ENCODE data around the gene LACTBL1.
A peak's percentile ranks its signal among the peaks of the same experiment; 100 is the strongest.
"Not testable (repeated sequence)": the region's sequence is repeated elsewhere in the genome, so short reads cannot be mapped to it uniquely, and the experiment has no call there.

Gene LACTBL1, protein sequence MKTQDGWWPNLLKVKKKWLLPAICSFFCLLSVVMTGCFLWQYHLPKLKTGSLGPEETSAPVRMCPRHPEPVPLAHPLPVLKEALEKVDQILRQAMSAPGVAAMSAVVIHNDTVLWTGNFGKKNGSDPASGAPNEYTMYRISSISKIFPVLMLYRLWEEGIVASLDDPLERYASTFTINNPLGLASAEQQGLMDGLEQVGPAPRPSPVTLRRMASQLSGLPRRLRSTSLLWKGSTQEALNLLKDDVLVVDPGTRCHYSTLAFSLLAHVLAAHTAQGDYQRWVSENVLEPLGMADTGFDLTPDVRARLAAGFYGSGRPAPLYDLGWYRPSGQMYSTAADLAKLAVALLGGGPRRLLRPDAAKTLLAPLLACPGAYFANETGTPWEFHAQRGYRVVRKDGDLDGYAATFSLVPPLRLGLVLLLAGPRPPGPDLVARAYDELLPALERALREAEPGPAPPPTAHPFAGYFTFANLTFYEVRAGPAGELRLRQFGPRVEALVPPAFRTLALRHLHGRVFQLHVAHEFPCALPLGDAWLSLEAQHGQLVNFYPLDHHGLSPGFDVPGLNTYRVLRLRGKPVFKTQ

DNA sequence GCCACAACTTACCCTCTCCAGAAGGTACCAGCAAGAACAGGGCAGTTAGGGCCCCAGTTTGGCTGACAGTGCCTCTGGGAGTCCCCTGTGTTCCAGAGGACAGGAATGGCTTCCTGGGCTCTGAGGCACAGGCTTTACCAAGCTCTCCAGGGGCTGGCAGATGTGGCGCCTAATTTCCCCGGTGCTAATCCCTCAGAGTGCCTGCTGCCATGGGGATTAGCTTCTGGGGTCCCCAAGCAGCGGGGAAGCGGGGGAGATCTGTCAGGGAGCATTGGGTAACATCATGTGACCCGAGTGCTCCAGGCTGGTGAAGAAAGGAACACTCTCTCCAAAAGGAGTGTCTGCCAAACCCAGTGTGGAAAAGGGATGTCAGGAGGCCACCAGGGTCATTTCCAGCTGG lies at the start of gene LACTBL1:
TSS of gene LACTBL1 (minus strand) at position 107 of the 400 bp plus-strand sequence. CDS start 550 bp downstream, outside the sequence.
- no peak for DNase-seq (ENCODE audit: low read depth)

- no peak for DNase-seq (ENCODE audit: low read depth)
Measured at GRCh38 chr1:23021834-23022233, 49.2 kb upstream of the LACTBL1 start.

DNA sequence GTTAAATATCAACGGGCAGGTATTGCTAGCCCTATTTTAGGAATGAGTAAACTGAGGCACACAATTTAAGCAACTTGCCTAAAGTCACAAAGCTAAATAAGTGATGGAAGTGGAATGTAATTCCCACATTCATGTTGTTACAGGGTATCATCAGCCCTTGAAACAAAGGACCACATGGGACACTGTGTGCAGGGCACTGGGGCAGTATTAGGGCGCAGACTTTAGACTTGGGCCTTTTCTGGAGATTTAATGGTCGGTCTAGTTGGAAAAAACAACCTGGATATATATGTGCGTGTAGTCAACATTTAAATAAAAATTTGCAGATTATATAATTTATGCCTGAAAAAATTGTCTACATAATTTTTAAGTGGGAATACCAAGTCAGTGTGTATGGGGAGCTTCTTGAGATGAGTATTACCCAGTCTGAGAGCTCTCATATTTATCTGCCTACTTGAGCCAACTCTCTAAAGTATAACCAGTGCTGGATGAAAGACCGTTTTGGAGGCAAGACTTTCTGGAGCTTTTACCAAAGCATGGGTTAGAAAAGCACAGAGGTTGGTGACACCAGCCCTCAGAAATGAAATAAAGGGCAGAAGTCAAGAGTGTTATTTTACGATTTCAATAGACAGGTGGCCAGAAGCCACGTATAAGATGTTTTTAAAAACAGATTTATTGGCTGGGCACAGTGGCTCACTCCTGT lies 48.2 kb upstream of the LACTBL1 start:
- no peak for DNase-seq (ENCODE audit: low read depth)

GRCh38 chr1:23019863-23020625 lies 47.4 kb upstream of the LACTBL1 start:
- peak; percentile 46 for DNase-seq (ENCODE audit: low read depth)

DNA sequence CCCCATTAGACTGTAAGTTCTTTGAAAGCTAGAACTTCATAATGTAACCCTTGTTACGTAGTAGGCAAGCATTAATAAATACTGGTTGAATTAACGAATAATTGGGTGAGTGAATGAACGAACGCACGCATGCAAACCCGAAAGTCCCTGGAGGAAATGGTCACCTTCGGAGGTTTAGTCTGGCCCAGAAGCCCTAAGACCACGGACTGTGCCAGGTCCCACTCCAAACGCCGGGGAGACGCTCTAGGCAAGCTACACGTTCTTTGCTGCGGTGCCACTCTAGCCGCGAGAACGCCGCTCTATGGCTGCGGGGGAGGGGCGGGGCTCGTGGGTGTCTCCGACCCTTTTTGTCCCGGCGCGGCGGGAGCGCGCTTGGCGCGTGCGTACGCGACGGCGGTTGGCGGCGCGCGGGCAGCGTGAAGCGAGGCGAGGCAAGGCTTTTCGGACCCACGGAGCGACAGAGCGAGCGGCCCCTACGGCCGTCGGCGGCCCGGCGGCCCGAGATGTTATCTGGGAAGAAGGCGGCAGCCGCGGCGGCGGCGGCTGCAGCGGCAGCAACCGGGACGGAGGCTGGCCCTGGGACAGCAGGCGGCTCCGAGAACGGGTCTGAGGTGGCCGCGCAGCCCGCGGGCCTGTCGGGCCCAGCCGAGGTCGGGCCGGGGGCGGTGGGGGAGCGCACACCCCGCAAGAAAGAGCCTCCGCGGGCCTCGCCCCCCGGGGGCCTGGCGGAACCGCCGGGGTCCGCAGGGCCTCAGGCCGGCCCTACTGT lies 46.6 kb upstream of the LACTBL1 start, which contains the start of gene KDM1A:
TSS of gene KDM1A (plus strand) at position 375 of the 769 bp plus-strand sequence. CDS start at position 504, 129 bp downstream.
- DNase-seq (ENCODE audit: low read depth): peak; percentile 97

GRCh38 chr1:23018661-23019093 lies 46.0 kb upstream of the LACTBL1 start:
- no peak for DNase-seq (ENCODE audit: low read depth)

GRCh38 chr1:23013657-23014056 lies 41.0 kb upstream of the LACTBL1 start:
- no peak for DNase-seq (ENCODE audit: low read depth)

DNA sequence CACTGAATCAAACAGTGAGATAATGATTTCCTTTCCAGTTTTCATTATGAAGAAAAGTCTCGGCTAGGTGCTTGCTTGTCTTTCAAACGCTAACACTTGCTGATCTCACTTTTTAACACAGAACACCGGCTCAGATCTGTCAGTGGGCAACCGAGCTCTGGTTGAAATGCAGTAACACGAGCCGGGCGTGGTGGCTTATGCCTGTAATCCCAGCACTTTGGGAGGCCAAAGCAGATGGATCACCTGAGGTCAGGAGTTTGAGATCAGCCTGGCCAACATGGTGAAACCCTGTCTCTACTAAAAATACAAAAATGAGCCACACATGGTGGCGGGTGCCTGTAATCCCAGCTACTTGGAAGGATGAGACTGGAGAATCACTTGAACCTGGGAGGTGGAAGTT lies 37.4 kb upstream of the LACTBL1 start:
- DNase-seq (ENCODE audit: low read depth): not testable (repeated sequence)

- DNase-seq (ENCODE audit: low read depth): no peak
Measured at GRCh38 chr1:23008901-23009300, 36.2 kb upstream of the LACTBL1 start.

GRCh38 chr1:23007106-23007505 lies 34.4 kb upstream of the LACTBL1 start:
- no peak for DNase-seq (ENCODE audit: low read depth)

GRCh38 chr1:23004769-23005168 lies 32.1 kb upstream of the LACTBL1 start:
- not testable (repeated sequence) for DNase-seq (ENCODE audit: low read depth)

DNA sequence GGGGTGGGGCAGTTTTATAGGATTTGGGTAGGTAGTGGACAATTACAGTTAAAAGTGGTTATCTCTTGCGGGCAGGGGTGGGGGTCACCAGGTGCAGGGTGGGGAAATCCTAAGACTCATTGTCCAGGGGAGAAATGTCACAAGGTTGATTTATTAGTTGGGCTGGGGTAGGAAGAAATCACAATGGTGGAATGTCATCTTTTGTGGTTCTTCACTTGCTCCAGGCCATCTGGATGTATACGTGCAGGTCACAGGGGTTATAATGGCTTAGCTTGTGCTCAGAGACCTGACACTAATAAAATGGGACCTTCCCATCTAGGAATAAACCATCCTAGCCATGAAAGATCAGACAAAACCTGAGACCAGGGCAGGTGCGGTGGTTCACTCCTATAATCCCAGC lies 31.4 kb upstream of the LACTBL1 start:
- no peak for DNase-seq (ENCODE audit: low read depth)

- DNase-seq (ENCODE audit: low read depth): not testable (repeated sequence)
Measured at GRCh38 chr1:23002218-23002617, 29.6 kb upstream of the LACTBL1 start.

DNA sequence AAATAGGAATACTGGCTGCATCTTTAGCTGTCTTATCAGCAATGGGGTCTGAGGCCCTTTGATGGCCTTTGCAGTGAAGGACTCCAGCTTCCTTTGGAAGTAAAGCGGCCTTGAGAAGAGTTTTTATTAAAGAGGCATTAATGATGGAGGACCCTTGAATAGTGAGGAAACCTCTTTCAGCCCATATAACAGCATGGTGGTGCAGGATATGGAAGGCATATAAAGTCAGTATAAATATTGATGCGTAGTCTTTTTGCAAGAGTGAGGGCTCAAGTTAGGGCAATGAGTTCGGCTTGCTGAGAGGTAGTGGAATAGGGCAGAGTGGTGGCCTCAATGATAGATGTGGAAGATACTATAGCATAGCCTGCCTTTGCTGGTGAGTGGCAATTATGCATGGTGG lies 27.5 kb upstream of the LACTBL1 start:
- not testable (repeated sequence) for DNase-seq (ENCODE audit: low read depth)

DNA sequence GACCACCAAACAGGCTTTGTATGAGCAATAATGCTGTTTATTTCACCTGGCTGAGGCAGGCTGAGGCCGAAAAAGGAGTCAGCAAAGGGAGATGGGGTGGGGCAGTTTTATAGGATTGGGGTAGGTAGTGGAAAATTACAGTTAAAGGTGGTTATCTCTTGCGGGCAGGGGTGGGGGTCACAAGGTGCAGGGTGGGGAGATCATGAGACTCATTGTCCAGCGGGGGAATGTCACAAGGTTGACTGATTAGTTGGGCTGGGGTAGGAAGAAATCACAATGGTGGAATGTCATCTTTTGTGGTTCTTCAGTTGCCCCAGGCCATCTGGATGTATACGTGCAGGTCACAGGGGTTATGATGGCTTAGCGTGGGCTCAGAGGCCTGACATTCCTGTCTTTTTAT lies 24.9 kb upstream of the LACTBL1 start:
- DNase-seq (ENCODE audit: low read depth): not testable (repeated sequence)

- DNase-seq (ENCODE audit: low read depth): no peak
Measured at GRCh38 chr1:22995774-22996173, 23.1 kb upstream of the LACTBL1 start.

GRCh38 chr1:22993220-22993795 lies 20.6 kb upstream of the LACTBL1 start:
- not testable (repeated sequence) for DNase-seq (ENCODE audit: low read depth)

GRCh38 chr1:22992384-22992783 lies 19.7 kb upstream of the LACTBL1 start:
- not testable (repeated sequence) for DNase-seq (ENCODE audit: low read depth)

DNA sequence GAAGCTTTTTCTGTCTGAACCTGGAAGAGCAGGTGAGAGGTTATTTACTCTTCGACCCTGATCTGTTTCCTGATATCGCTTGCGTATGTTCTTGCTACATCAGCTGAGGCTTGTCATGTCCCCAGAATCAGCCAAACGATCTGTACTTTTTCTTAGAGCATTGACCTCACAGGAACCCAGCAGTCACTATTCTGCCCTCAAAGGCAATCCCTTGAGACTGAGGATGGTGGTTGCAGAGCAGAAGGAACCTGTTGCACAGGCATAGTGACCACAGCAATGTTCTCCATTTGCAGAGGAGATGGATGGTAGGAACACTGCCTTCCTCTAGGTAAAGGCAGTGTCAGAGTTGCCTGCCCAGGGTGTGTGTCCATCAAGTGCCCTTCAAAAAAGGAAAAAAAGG lies 11.3 kb upstream of the LACTBL1 start:
- DNase-seq (ENCODE audit: low read depth): no peak

DNA sequence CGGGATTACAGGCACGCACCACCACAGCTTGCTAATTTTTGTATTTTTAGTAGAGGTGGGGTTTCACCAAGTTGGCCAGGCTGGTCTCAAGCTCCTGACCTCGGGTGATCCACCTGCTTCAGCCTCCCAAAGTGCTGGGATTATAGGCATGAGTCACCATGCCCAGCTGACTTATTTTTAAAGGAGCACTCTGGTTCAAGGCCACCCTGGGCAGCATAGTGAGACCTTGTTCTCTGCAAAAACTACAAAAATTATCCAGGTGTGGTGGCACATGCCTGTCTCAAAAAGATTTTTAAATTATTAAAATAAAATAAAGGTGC lies 7.8 kb upstream of the LACTBL1 start:
- DNase-seq (ENCODE audit: low read depth): not testable (repeated sequence)

DNA sequence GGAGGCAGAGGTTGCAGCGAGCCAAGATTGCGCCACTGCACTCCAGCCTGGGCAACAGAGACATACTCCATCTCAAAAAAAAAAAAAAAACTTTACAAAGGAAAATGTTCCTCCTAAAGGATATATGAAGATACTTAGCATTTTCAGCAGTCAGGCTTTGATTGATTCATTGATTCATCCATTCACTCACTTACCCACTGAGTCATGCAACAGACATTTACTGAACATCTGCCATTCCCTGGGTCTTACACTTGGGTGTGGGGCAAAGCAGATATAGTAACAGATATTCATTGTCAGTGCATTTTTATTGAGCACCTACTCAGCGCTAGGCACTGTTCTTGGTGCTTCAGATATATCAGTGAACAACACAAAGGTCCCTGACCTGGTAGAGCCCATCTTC lies 5.6 kb upstream of the LACTBL1 start:
- DNase-seq (ENCODE audit: low read depth): peak; percentile 68
